Femur (tissue), 1 donor: Measurements from ENCODE around the gene NEDD9.

ENCODE experiments used
- DNase-seq: peaks from one replicate; pipeline ENCODE4 v3.0.0-alpha.2; 2017

The NEDD9 gene

DNA sequence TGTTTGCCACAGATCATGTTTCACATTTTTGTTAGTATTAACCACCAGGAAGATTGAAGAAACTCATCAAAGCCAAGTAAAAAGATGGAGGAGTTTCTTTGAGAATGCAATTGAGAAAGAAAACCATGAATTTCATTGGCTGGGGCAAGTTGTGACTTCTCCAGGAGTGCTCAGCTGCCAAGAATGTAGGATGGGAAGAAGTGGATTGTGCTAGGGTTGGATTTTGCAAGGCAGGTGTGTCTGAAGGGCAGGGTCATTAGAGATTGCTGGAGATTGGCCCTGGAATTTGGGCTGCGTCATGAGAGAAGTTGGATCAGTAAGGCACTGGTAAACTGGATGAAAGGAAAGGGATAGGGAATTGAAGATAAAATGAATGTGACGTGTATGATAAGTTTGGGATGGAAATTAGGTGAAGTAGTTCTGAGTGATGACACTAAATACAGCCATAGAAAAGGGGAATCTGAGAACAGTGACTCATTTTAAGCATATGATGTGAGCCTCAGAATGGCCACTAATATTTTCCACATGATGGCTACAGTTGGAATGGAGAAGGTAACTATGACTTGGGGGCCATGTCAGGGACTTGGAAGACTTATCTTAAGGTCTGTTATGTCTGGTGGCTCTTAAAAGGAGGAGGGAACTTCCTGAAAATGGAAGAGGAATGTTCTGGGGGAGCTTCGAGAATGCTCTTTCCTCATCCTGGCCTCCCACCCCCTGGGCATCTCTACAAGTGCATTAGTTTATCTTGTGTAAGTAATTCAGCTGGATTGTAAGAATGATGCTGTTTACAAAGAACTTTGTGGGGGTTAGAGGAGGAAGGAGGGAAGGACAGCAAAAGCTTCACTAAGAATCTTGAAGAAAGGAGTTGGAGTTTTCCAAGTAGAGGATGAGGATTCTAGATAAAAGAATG lies 93.2 kb downstream of the NEDD9 start:
- no peak for DNase-seq

GRCh38 chr6:11136809-11137208 lies 95.7 kb downstream of the NEDD9 start:
- no peak for DNase-seq
